Gastrocnemius medialis (tissue), 4 donors: ENCODE data around the gene SPATS2L. TPM values are rescaled to one million over a fixed set of nuclear protein-coding genes. Genes with fewer than 3 reads are reported as not detected.

ENCODE experiments used
- ATAC-seq, 2 donors: fragments of 150-250 bp; one replicate each; pipeline ENCODE4 v1.9.1; 2016
- DNase-seq, 2 donors: peaks; one replicate each; pipeline ENCODE4 v3.0.0-alpha.2; 2019
- H3K27ac ChIP-seq, 4 donors: fragments of 200-600 bp; sonication (generic); 1 replicate in 1 of 4; 2 replicates in 3 of 4; pipeline ENCODE4 v1.5.1; 2016 to 2018; ENCODE audit warnings: mild to moderate bottlenecking in 2 of 4, moderate library complexity in 1 of 4
- H3K27me3 ChIP-seq, 3 donors: fragments of 200-600 bp; sonication (generic) in 2 of 3; 1 replicate in 1 of 3; 2 replicates in 2 of 3; pipeline versions ENCODE4 v1.5.1 to v1.6.0; 2016 to 2019; ENCODE audit warnings: mild to moderate bottlenecking in 1 of 3, moderate library complexity in 1 of 3
- H3K36me3 ChIP-seq, 2 donors: fragments of 200-600 bp; sonication (generic) in 1 of 2; one replicate each; pipeline ENCODE4 v1.5.1; 2017 to 2018
- H3K4me1 ChIP-seq, 2 donors: fragments of 200-600 bp; sonication (generic) in 1 of 2; one replicate each; pipeline ENCODE4 v1.5.1; 2016 to 2017; ENCODE audit warnings: mild to moderate bottlenecking in 2 of 2
- H3K4me3 ChIP-seq, 4 donors: fragments of 200-600 bp; sonication (generic) in 3 of 4; 1 replicate in 1 of 4; 2 replicates in 3 of 4; pipeline ENCODE4 v1.5.1; 2016 to 2019; ENCODE audit warnings: mild to moderate bottlenecking in 2 of 4
- H3K9me3 ChIP-seq, 3 donors: fragments of 200-600 bp; sonication (generic) in 2 of 3; 1 replicate in 1 of 3; 2 replicates in 2 of 3; pipeline ENCODE4 v1.5.1; 2016 to 2019
- POLR2A ChIP-seq, 2 donors: fragments of 450-650 bp; IDR thresholded peaks; one replicate each; pipeline ENCODE4 v1.6.1; 2017; ENCODE audit warnings: antibody characterized with exemption in 2 of 2, mild to moderate bottlenecking in 2 of 2, moderate library complexity in 2 of 2
- in situ Hi-C, 4 donors: fragments of 200-750 bp; cut with MboI; loops; one replicate each; pipeline versions ENCODE4 v1.15.0 to v1.8.0; 2017; ENCODE audit warnings: low sequenced_read_pairs in 4 of 4
- intact Hi-C: fragments of 100-400 bp; cut with DNase I; formaldehyde crosslinking; loops from one replicate; pipeline ENCODE4 v1.15.1; 2023; ENCODE audit warnings: low total_unique reads
- total RNA-seq, 4 donors: library from RNA; depleted of rRNA; stranded (reverse); fragments of >200 nt; gene quantifications; one replicate each; pipeline versions ENCODE4 v1.1.0 to v1.2.3, GENCODE V29; 2016
- TF ChIP-seq, protein P1 (sequence below), 5 experiments: fragments of 450-650 bp in 3 of 5; fragments of 200-600 bp in 2 of 5; sonication (generic) in 2 of 5; IDR thresholded peaks in 4 of 5; conservative IDR thresholded peaks in 1 of 5; 1 replicate in 4 of 5; 2 replicates in 1 of 5; pipeline ENCODE4 v1.5.1; 2016 to 2019; ENCODE audit warnings: antibody characterized with exemption in 5 of 5, mild to moderate bottlenecking in 3 of 5, moderate library complexity in 3 of 5

The SPATS2L gene
- total RNA-seq, 4 donors from 2014 or later = 34.0 to 74.2 (median 52.3) TPM

DNA sequence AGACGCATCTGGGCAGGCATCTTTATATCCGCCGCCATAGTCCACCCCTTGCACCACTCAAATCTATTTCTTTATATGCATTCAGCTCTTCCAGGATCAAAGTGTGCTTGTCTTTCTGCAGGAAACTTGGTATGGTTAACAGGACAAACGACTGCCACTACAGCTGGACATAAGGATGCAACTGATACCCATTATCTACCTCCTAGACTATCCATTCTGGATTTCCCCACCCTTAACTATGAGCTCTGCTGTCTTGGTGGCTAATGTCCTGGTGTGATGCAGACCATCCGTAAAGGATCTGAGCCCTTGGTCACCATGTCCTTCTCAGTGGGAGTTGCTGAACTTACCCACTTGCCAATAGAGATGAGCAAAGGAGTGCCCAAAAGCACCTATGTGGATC, 40.1 kb upstream of the SPATS2L start:
- Histone ChIP-seq H3K9me3 (no peaks in the 10 kb centered on the region), H3K4me3 (no peak overlapping the region), H3K4me1 (no peaks in the 10 kb centered on the region), H3K36me3 (no peaks in the 10 kb centered on the region), H3K27ac (no peak overlapping the region), H3K27me3 (no peaks in the 10 kb centered on the region)
- intact Hi-C loops (no loop called here), in situ Hi-C loops (no loop called here)
- no peak for TF ChIP-seq POLR2A (IDR thresholded peaks at IDR 0.05)
- TF ChIP-seq, protein P1, sequence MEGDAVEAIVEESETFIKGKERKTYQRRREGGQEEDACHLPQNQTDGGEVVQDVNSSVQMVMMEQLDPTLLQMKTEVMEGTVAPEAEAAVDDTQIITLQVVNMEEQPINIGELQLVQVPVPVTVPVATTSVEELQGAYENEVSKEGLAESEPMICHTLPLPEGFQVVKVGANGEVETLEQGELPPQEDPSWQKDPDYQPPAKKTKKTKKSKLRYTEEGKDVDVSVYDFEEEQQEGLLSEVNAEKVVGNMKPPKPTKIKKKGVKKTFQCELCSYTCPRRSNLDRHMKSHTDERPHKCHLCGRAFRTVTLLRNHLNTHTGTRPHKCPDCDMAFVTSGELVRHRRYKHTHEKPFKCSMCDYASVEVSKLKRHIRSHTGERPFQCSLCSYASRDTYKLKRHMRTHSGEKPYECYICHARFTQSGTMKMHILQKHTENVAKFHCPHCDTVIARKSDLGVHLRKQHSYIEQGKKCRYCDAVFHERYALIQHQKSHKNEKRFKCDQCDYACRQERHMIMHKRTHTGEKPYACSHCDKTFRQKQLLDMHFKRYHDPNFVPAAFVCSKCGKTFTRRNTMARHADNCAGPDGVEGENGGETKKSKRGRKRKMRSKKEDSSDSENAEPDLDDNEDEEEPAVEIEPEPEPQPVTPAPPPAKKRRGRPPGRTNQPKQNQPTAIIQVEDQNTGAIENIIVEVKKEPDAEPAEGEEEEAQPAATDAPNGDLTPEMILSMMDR (IDR thresholded peaks at IDR 0.05 in 4 of 5, conservative IDR thresholded peaks at IDR 0.05 in 1 of 5) = no peak
- DNase-seq (no peak), ATAC-seq (no peak)

DNA sequence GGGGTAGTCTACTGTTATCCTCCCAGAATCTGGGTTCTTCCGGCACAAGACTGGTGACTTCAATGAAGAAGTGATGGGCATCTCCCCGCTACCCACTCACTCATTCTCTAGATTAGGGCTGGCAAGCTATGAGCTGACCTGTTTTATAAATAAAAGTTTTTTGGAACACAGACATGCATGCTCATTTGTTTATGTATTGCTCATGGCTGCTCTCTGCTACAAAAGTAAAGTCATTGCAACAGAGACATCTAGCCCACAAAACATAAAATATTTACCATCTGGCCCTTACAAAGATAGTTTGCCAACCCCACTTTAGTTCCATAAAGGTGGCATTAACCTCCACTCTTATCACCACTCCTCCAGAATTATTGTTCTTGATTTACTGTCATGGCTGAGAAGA, 39.1 kb upstream of the SPATS2L start:
- intact Hi-C loops = no loop called here
- Histone ChIP-seq H3K27me3 (no peaks in the 10 kb centered on the region), H3K4me3 (no peak overlapping the region)

DNA sequence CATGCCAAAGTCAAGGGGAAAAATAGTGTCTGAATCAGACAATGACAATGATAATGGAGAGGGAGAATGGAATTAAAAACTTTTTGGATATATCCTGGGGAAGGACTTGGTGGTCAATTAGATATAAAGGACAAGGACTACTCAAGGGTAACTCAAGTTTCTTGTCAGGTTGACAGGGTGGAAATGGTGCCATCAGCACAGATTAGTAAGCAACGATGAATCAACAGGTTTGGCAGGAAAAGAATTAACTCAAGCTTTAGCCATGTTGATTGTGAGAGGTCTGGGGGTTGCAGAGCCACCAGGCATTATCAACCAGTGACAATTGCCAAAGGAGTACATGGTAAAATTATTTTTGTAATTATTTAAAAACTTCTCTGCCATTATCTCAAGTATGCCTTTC, 35.8 kb upstream of the SPATS2L start:
- peaks cover 5 to 9% of the 10 kb centered on the region in 2 donors for H3K4me1 ChIP-seq
- H3K9me3 ChIP-seq = no peaks in the 10 kb centered on the region
- DNase-seq (no peak), ATAC-seq (no peak)
- H3K36me3 ChIP-seq = no peaks in the 10 kb centered on the region
- H3K27me3 ChIP-seq = no peaks in the 10 kb centered on the region
- H3K27ac ChIP-seq = no peak overlapping the region
- H3K4me3 ChIP-seq = no peak overlapping the region
- in situ Hi-C loops = no loop called here
- intact Hi-C loops = no loop called here
- TF ChIP-seq, protein P1 (IDR thresholded peaks at IDR 0.05 in 4 of 5, conservative IDR thresholded peaks at IDR 0.05 in 1 of 5) = no peak
- TF ChIP-seq POLR2A (IDR thresholded peaks at IDR 0.05) = no peak

More for the DNA sequence above, 39.1 kb upstream of the SPATS2L start:
- TF ChIP-seq, protein P1 (IDR thresholded peaks at IDR 0.05 in 4 of 5, conservative IDR thresholded peaks at IDR 0.05 in 1 of 5) = no peak
- no peak for TF ChIP-seq POLR2A (IDR thresholded peaks at IDR 0.05)
- Histone ChIP-seq H3K27ac (no peak overlapping the region), H3K36me3 (no peaks in the 10 kb centered on the region), H3K9me3 (no peaks in the 10 kb centered on the region), H3K4me1 (no peaks in the 10 kb centered on the region)
- in situ Hi-C loops = no loop called here
- ATAC-seq (no peak), DNase-seq (no peak)

DNA sequence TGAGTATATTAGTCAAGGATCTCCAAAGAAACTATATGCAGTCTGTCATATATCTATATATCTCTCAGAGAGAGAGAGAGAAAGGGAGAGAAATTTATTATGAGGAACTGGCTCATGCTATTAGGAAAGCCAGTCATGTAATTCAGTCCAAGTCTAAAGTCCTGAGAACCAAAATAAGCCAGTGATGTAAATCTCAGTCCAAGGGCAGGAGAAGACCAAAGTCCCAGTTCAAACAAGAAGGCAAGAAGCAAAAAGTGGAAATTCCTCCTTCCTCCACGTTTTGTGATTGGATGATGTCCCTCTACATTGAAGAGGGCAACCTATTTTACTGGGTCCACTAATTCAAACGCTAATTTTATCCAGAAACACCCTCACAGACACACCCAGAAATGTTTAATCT, 34.2 kb upstream of the SPATS2L start:
- intact Hi-C loops = no loop called here
- TF ChIP-seq, protein P1 (IDR thresholded peaks at IDR 0.05 in 4 of 5, conservative IDR thresholded peaks at IDR 0.05 in 1 of 5) = no peak
- TF ChIP-seq POLR2A (IDR thresholded peaks at IDR 0.05) = no peak
- Histone ChIP-seq H3K27ac (no peak overlapping the region), H3K36me3 (no peaks in the 10 kb centered on the region), H3K4me1 (peaks cover 6 to 16% of the 10 kb centered on the region in 2 donors), H3K9me3 (no peaks in the 10 kb centered on the region), H3K27me3 (no peaks in the 10 kb centered on the region), H3K4me3 (no peak overlapping the region)
- no peak for ATAC-seq
- DNase-seq = no peak
- in situ Hi-C loops = no loop called here
